Caco-2 (cell line): ENCODE results near the gene PATJ. TPM values are rescaled to one million over a fixed set of nuclear protein-coding genes. Genes with fewer than 3 reads are reported as not detected.
"Not testable (repeated sequence)": the region's sequence is repeated elsewhere in the genome, so short reads cannot be mapped to it uniquely, and the experiment has no call there.

Experiments
- BruUV-seq: library from RNA; stranded (reverse); fragments of 400-500 nt; replicated peaks from 2 replicates; lab custom pipeline; 2021; lab: Mats Ljungman, UMichigan
- CTCF ChIA-PET: fragments of 300-600 bp; sonication (Branson Sonifier 250); formaldehyde crosslinking; loops from one replicate; lab custom pipeline; 2022; ENCODE audit warnings: antibody characterized with exemption; lab: Charles Lee
- POLR2A ChIA-PET: fragments of 300-600 bp; sonication (Branson Sonifier 250); formaldehyde crosslinking; loops from one replicate; lab custom pipeline; 2022; ENCODE audit warnings: antibody characterized with exemption; lab: Charles Lee
- DNase-seq, 2 experiments: peaks; one replicate each; pipeline versions ENCODE4 v3.0.0 to v3.0.0-alpha.2; 2020 to 2022
- H3K27me3 ChIP-seq: replicated peaks from 2 replicates; pipeline ENCODE4 v1.6.0; 2011; ENCODE audit warnings: low read length; ENCODE audit not compliant: control insufficient read depth, insufficient read depth
- H3K36me3 ChIP-seq: 2 replicates; pipeline ENCODE4 v1.5.1; 2011; ENCODE audit warnings: low read length; ENCODE audit not compliant: control insufficient read depth, insufficient read depth
- H3K4me1 ChIP-seq: fragments of 250-450 bp; sonication (Bioruptor Pico); 2 replicates; pipeline ENCODE4 v1.5.1; 2020; ENCODE audit warnings: mild to moderate bottlenecking
- H3K4me3 ChIP-seq: 2 replicates; pipeline ENCODE4 v1.5.1; 2011; ENCODE audit warnings: low read depth, mild to moderate bottlenecking, control low read depth, low read length
- H3K9me3 ChIP-seq: fragments of 250-450 bp; sonication (Bioruptor Pico); 2 replicates; pipeline ENCODE4 v1.5.1; 2020; ENCODE audit warnings: mild to moderate bottlenecking, moderate library complexity
- H3K27ac Mint-ChIP-seq: one replicate; pipeline ENCODE4 v1.8.0; 2022; ENCODE audit warnings: mixed read lengths; ENCODE audit not compliant: unreplicated experiment
- H3K27me3 Mint-ChIP-seq: one replicate; pipeline ENCODE4 v1.8.0; 2022; ENCODE audit warnings: mixed read lengths; ENCODE audit not compliant: insufficient read depth, unreplicated experiment
- H3K36me3 Mint-ChIP-seq: one replicate; pipeline ENCODE4 v1.8.0; 2022; ENCODE audit warnings: mild to moderate bottlenecking, mixed read lengths; ENCODE audit not compliant: insufficient read depth, unreplicated experiment
- H3K4me1 Mint-ChIP-seq: one replicate; pipeline ENCODE4 v1.8.0; 2022; ENCODE audit warnings: low read depth, mixed read lengths; ENCODE audit not compliant: unreplicated experiment
- H3K4me3 Mint-ChIP-seq: one replicate; pipeline ENCODE4 v1.8.0; 2022; ENCODE audit warnings: mild to moderate bottlenecking, moderate library complexity, mixed read lengths; ENCODE audit not compliant: unreplicated experiment
- H3K9me3 Mint-ChIP-seq: one replicate; pipeline ENCODE4 v1.8.0; 2022; ENCODE audit warnings: mixed read lengths; ENCODE audit not compliant: unreplicated experiment
- intact Hi-C: fragments of 100-400 bp; cut with micrococcal nuclease; formaldehyde crosslinking; loops from one replicate; pipeline ENCODE4 v1.10.0; 2022; ENCODE audit not compliant: unreplicated experiment
- total RNA-seq: library from RNA; stranded (reverse); gene quantifications from 2 replicates; pipeline ENCODE4 v1.2.3, GENCODE V29; 2022
- TF ChIP-seq, protein P1 (sequence below), 2 experiments: fragments of 200-600 bp in 1 of 2; IDR thresholded peaks; 1 replicate in 1 of 2; 2 replicates in 1 of 2; pipeline versions ENCODE4 v1.5.1 to v1.8.0; 2011 to 2022; ENCODE audit warnings: antibody characterized with exemption in 1 of 2, control low read depth in 1 of 2, inconsistent platforms in 1 of 2, low read depth in 1 of 2, low read length in 1 of 2, mild to moderate bottlenecking in 1 of 2, moderate library complexity in 1 of 2; ENCODE audit not compliant: insufficient read depth in 1 of 2, severe bottlenecking in 1 of 2, unreplicated experiment in 1 of 2

The PATJ gene
- total RNA-seq, 1 experiment from 2014 or later = 31.6 TPM

DNA sequence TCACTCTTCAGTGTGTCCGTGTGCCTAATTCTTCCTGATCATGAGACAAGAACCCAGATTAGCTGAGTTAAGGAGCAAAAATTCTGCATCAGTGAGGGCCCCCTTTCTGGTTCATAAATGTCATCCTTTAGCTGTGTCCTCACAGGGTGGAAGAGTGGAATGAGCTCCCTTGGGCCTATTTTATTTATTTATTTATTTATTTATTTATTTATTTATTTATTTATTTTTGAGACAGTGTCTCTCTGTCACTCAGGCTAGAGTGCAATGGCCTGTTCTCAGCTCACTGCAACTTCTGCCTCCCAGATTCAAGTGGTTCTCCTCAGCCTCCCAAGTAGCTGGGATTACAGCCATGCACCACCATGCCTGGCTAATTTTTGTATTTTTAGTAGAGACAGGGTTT, 131.7 kb downstream of the PATJ start:
- Histone ChIP-seq H3K4me1 (peaks cover 13% of the 10 kb centered on the region), H3K4me3 (no peak overlapping the region), H3K36me3 (no peaks in the 10 kb centered on the region), H3K9me3 (peaks cover 11% of the 10 kb centered on the region), H3K27me3 (no peaks in the 10 kb centered on the region)
- no peaks in the 10 kb centered on the region for H3K27me3 Mint-ChIP-seq
- H3K36me3 Mint-ChIP-seq = peaks cover 32% of the 10 kb centered on the region
- H3K4me1 Mint-ChIP-seq = peaks cover 6% of the 10 kb centered on the region
- ChIA-PET CTCF (no interaction called here), POLR2A (no interaction called here)
- H3K4me3 Mint-ChIP-seq = no peak overlapping the region
- DNase-seq = no peak
- intact Hi-C loops = no loop called here
- no peak overlapping the region for H3K27ac Mint-ChIP-seq
- no TSS peak for BruUV-seq
- H3K9me3 Mint-ChIP-seq = no peaks in the 10 kb centered on the region
- TF ChIP-seq, protein P1, sequence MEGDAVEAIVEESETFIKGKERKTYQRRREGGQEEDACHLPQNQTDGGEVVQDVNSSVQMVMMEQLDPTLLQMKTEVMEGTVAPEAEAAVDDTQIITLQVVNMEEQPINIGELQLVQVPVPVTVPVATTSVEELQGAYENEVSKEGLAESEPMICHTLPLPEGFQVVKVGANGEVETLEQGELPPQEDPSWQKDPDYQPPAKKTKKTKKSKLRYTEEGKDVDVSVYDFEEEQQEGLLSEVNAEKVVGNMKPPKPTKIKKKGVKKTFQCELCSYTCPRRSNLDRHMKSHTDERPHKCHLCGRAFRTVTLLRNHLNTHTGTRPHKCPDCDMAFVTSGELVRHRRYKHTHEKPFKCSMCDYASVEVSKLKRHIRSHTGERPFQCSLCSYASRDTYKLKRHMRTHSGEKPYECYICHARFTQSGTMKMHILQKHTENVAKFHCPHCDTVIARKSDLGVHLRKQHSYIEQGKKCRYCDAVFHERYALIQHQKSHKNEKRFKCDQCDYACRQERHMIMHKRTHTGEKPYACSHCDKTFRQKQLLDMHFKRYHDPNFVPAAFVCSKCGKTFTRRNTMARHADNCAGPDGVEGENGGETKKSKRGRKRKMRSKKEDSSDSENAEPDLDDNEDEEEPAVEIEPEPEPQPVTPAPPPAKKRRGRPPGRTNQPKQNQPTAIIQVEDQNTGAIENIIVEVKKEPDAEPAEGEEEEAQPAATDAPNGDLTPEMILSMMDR (IDR thresholded peaks at IDR 0.05; ENCODE audit: insufficient read depth in 1 of 2, low read depth in 1 of 2, low read length in 1 of 2, severe bottlenecking in 1 of 2, unreplicated experiment in 1 of 2) = no peak

DNA sequence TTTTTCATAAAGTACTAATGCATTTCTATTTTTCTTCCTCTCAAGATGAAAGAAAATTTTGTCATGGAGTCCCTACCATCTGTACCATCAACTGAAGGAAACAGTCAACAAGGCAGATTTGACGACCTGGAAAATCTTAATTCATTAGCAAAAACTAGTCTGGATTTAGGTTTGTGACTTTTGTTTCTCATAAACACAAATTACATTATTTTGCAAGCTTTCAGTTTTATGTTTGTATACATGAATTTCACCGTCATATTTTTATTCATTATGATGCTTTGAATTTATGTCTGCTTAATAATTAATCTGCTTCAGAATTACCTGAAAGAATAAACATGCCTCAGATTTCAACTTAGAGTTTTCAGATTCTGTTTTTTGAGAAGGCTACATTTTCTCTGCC, 132.9 kb downstream of the PATJ start:
- TF ChIP-seq, protein P1 (IDR thresholded peaks at IDR 0.05; ENCODE audit: insufficient read depth in 1 of 2, low read depth in 1 of 2, low read length in 1 of 2, severe bottlenecking in 1 of 2, unreplicated experiment in 1 of 2) = no peak
- H3K4me1 ChIP-seq = peaks cover 13% of the 10 kb centered on the region
- intact Hi-C loops = no loop called here
- no TSS peak for BruUV-seq
- peaks cover 32% of the 10 kb centered on the region for H3K36me3 Mint-ChIP-seq
- no peak overlapping the region for H3K4me3 Mint-ChIP-seq
- no peaks in the 10 kb centered on the region for H3K27me3 Mint-ChIP-seq
- DNase-seq = no peak
- H3K9me3 Mint-ChIP-seq = no peaks in the 10 kb centered on the region
- POLR2A ChIA-PET = no interaction called here
- H3K27me3 ChIP-seq = no peaks in the 10 kb centered on the region
- peaks cover 6% of the 10 kb centered on the region for H3K4me1 Mint-ChIP-seq
- no peaks in the 10 kb centered on the region for H3K36me3 ChIP-seq
- no peak overlapping the region for H3K27ac Mint-ChIP-seq
- H3K4me3 ChIP-seq = no peak overlapping the region
- peaks cover 11% of the 10 kb centered on the region for H3K9me3 ChIP-seq
- CTCF ChIA-PET = no interaction called here

DNA sequence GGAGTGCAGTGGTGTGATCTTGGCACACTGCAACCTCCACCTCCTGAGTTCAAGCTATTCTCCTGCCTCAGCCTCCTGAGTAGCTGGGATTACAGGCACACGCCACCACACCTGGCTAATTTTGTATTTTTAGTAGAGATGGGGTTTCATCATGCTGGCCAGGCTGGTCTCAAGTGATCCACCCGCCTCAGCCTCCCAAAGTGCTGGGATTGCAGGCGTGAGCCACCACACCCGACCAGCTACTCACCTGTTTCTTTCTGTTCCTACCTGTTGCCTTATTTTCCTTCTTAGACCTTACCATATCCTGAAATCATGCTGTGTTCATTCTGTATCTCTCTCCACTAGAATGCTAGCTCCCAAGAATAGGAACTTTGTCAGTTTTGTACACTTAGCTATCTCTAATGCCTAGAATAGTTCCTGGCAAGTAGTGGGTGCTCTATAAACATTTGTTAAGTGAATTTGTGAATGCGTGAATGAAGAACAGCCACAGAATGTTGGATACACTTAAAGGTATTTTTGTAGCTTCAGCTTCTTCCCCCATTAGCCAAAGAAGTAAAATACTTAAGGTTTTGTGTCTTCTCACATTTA, 137.7 kb downstream of the PATJ start:
- intact Hi-C loops, H3K27me3 ChIP-seq, CTCF ChIA-PET, H3K27me3 Mint-ChIP-seq, H3K4me3 ChIP-seq, H3K9me3 Mint-ChIP-seq, H3K4me1 ChIP-seq, H3K27ac Mint-ChIP-seq, POLR2A ChIA-PET, H3K4me1 Mint-ChIP-seq, H3K36me3 ChIP-seq, H3K4me3 Mint-ChIP-seq, DNase-seq, BruUV-seq, H3K9me3 ChIP-seq: not testable (repeated sequence)
- H3K36me3 Mint-ChIP-seq = peaks cover 34% of the 10 kb centered on the region
